Keratinocyte (primary cell): ENCODE measurements around the gene IL17C.

Experiments used
- CTCF ChIP-seq, 3 experiments: IDR thresholded peaks in 1 of 3; conservative IDR thresholded peaks in 1 of 3; optimal IDR thresholded peaks in 1 of 3; 2 replicates in 2 of 3; 3 replicates in 1 of 3; pipeline versions ENCODE3 to v1.5.1; 2011; ENCODE audit warnings: low read length in 3 of 3, mild to moderate bottlenecking in 3 of 3, moderate library complexity in 2 of 3, control low read depth in 1 of 3, inconsistent platforms in 1 of 3; ENCODE audit not compliant: insufficient read depth in 2 of 3; ENCODE audit errors: extremely low read depth in 1 of 3
- EZH2 ChIP-seq: IDR thresholded peaks from one replicate; pipeline ENCODE4 v1.6.1; 2012; ENCODE audit warnings: inconsistent platforms, mild to moderate bottlenecking, low read length, moderate library complexity

DNA sequence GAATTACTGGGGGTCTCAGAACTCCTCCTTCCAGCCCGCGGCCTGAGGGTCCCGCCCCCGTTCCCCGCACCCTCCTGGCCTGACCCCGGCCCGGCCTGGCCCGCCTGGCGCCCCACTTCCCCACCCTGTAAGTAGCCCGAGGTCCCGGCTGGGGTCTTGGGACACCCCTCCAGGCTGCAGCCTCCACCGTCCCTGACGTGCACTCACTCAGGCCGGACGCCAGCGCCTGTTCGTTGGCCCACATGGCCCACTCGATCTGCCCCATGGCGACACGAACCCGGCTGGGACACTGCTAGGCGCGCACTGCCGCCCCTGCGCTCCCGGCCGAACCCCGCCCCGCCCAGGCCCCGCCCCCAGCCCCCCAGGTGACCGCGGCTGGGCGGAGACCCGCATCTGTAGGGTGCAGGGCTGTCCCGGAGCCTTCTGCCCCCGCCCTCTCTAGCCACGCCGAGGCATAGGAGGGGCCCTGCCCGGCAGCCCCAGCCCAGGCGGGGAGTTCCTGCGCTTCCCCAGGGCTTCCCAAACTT lies 12.4 kb downstream of the IL17C start, which contains the start of gene CYBA:
- no peak for TF ChIP-seq CTCF (optimal IDR thresholded peaks at IDR 0.05 in 1 of 3, IDR thresholded peaks at IDR 0.05 in 1 of 3, conservative IDR thresholded peaks at IDR 0.05 in 1 of 3; ENCODE audit: extremely low read depth in 1 of 3, insufficient read depth in 2 of 3, low read length in 3 of 3)
- TF ChIP-seq EZH2, result no peak
